Sigmoid colon (tissue), 7 donors: Measurements from ENCODE around the gene LRRC43. TPM values are rescaled to one million over a fixed set of nuclear protein-coding genes. Genes with fewer than 3 reads are reported as not detected.

Source experiments
- DNase-seq: peaks from one replicate; pipeline ENCODE4 v3.0.0-alpha.2; 2019
- H3K27ac ChIP-seq, 4 donors: fragments of 200-600 bp; sonication (generic); one replicate each; pipeline ENCODE4 v1.5.1; 2016 to 2019; ENCODE audit warnings: mild to moderate bottlenecking in 1 of 4
- H3K27me3 ChIP-seq, 3 donors: fragments of 200-600 bp; sonication (generic); one replicate each; pipeline ENCODE4 v1.5.1; 2019; ENCODE audit warnings: mild to moderate bottlenecking in 1 of 3
- H3K36me3 ChIP-seq, 4 donors: fragments of 200-600 bp; sonication (generic); one replicate each; pipeline ENCODE4 v1.5.1; 2016 to 2019
- H3K4me1 ChIP-seq, 4 donors: fragments of 200-600 bp; sonication (generic); one replicate each; pipeline ENCODE4 v1.5.1; 2017 to 2019
- H3K4me3 ChIP-seq, 4 donors: fragments of 200-600 bp; sonication (generic); one replicate each; pipeline ENCODE4 v1.5.1; 2017 to 2019; ENCODE audit warnings: mild to moderate bottlenecking in 2 of 4, moderate library complexity in 1 of 4
- H3K9me3 ChIP-seq, 4 donors: fragments of 200-600 bp in 3 of 4; sonication (generic) in 3 of 4; one replicate each; pipeline versions ENCODE4 v1.5.1 to v1.6.1; 2013 to 2019
- EP300 ChIP-seq, 4 donors: sonication (generic); formaldehyde crosslinking; IDR thresholded peaks; one replicate each; pipeline ENCODE4 v1.6.1; 2017; ENCODE audit warnings: antibody characterized with exemption in 4 of 4
- POLR2A ChIP-seq, 2 donors: fragments of 450-650 bp; IDR thresholded peaks; one replicate each; pipeline ENCODE4 v1.6.1; 2016; ENCODE audit warnings: antibody characterized with exemption in 2 of 2, mild to moderate bottlenecking in 2 of 2, moderate library complexity in 2 of 2
- POLR2AphosphoS5 ChIP-seq, 4 donors: sonication (generic); formaldehyde crosslinking; IDR thresholded peaks; one replicate each; pipeline ENCODE4 v1.6.1; 2017; ENCODE audit warnings: antibody characterized with exemption in 4 of 4
- WGBS, 2 donors: extraction: QIAGEN DNeasy Blood & Tissue Kit; methylation state at CpG; one replicate each; pipeline ENCODE4 v1.1.7; 2013; 5-methylcytosine and 5-hydroxymethylcytosine counted together
- intact Hi-C: fragments of 100-400 bp; cut with DNase I; formaldehyde crosslinking; loops from one replicate; pipeline ENCODE4 v1.15.1; 2023
- polyA plus RNA-seq, 3 donors: library from polyadenylated mRNA; stranded (reverse); fragments of 200-250 nt; gene quantifications; one replicate each; pipeline ENCODE4 v1.2.3, GENCODE V29; 2013
- total RNA-seq, 4 donors: library from RNA; depleted of rRNA; stranded (reverse); fragments of >200 nt; gene quantifications; one replicate each; pipeline ENCODE4 v1.1.0, GENCODE V29; 2016
- TF ChIP-seq, protein P1 (sequence below), 4 experiments: fragments of 450-650 bp in 3 of 4; fragments of 200-600 bp in 1 of 4; IDR thresholded peaks; one replicate each; pipeline ENCODE4 v1.5.1; 2016 to 2019; ENCODE audit warnings: antibody characterized with exemption in 4 of 4, mild to moderate bottlenecking in 3 of 4, moderate library complexity in 2 of 4
- donor health status: healthy with polysubstance abuse.
- donor health status: Bipolar disorder and iron deficiency.
- donor health status: healthy.

Gene LRRC43
- total and polyA plus RNA-seq, 7 donors = 0.19 to 4.4 (median 1.2) TPM; not detected in 3

DNA sequence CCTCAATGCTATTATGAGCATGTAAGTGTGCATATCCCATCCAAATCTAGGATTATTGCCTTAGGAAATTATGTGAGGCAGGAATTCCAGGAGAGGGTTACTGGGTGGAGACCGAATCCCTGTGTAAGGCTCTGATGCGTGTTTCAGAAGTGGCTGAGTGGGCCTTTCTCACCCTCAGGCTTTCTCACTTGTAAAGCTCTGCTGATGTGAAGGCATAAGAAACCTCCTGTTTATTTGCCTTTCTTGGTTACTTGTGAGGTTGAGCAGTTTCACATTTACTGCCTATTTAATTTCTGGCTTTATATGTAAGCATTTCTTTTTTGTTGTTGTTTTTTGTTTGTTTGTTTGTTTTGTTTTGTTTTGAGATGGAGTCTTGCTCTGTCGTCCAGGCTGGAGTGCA, 19.9 kb upstream of the LRRC43 start:
- Histone ChIP-seq H3K36me3 (no peaks in the 10 kb centered on the region), H3K27me3 (peaks cover 0 to 3% (median 0%) of the 10 kb centered on the region in 3 donors), H3K9me3 (no peaks in the 10 kb centered on the region), H3K27ac (no peak overlapping the region), H3K4me1 (no peaks in the 10 kb centered on the region), H3K4me3 (no peak overlapping the region)
- intact Hi-C loops = no loop called here
- WGBS, 2 donors = 82 to 88% methylated on average over 3 of the region's 3 CpGs
- no peak for DNase-seq
- TF ChIP-seq POLR2A (IDR thresholded peaks at IDR 0.05) (no peak), EP300 (IDR thresholded peaks at IDR 0.05) (no peak), POLR2AphosphoS5 (IDR thresholded peaks at IDR 0.05) (no peak)
- TF ChIP-seq, protein P1, sequence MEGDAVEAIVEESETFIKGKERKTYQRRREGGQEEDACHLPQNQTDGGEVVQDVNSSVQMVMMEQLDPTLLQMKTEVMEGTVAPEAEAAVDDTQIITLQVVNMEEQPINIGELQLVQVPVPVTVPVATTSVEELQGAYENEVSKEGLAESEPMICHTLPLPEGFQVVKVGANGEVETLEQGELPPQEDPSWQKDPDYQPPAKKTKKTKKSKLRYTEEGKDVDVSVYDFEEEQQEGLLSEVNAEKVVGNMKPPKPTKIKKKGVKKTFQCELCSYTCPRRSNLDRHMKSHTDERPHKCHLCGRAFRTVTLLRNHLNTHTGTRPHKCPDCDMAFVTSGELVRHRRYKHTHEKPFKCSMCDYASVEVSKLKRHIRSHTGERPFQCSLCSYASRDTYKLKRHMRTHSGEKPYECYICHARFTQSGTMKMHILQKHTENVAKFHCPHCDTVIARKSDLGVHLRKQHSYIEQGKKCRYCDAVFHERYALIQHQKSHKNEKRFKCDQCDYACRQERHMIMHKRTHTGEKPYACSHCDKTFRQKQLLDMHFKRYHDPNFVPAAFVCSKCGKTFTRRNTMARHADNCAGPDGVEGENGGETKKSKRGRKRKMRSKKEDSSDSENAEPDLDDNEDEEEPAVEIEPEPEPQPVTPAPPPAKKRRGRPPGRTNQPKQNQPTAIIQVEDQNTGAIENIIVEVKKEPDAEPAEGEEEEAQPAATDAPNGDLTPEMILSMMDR (IDR thresholded peaks at IDR 0.05) = no peak

DNA sequence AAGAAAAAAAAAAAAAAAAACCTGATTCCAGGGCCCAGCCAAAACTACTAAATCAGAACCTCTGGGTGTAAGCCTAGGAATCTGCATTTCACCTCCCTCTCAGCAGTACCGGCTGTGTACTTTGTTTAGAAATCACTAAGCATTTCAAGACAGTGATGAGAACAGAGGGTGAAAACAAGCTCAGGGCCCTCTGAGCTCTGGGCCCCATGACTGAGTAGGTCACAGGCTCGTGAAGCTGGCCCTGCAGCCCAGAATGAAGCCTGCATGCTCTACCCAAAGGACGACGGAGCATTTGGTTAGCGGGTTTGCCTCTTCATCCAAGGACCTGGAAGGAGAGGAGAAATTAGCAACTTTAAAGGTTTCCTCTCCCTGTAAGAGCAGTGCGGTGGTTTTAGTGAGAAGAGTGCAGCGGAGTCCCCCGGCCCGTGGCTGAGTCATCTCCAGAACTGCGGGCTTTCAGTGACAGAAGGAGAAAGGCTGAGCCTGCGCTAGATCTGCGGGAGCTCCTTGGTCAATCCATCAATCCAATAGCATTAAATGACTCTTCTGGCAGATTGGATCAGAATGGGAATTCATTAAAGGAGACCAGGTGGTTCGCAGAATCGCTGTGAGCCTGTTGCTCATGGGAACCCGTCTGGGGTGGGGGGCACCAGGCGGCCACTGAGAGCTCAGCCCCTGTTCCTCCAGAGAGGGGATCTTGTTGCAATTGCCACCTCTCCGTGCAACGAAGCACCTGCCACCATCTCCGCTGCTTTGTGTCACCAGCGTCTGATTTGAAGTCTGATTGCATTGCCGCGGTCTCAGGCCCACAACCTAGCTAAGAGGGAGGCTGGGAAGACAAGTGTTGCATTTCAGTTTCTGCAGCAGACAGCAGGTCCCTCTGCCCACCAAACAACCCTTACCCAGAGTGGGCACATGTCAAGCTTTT, 16.2 kb upstream of the LRRC43 start:
- no peak for DNase-seq
- WGBS, 2 donors = 77 to 85% methylated on average over 22 of the region's 22 CpGs
- intact Hi-C loops = no loop called here
- Histone ChIP-seq H3K36me3 (no peaks in the 10 kb centered on the region), H3K4me1 (no peaks in the 10 kb centered on the region), H3K27ac (no peak overlapping the region), H3K9me3 (no peaks in the 10 kb centered on the region), H3K27me3 (peaks cover 0 to 3% (median under 1%) of the 10 kb centered on the region in 3 donors), H3K4me3 (no peak overlapping the region)
- TF ChIP-seq EP300 (IDR thresholded peaks at IDR 0.05) (no peak), POLR2A (IDR thresholded peaks at IDR 0.05) (no peak), POLR2AphosphoS5 (IDR thresholded peaks at IDR 0.05) (no peak)
- TF ChIP-seq, protein P1 (IDR thresholded peaks at IDR 0.05) = no peak

DNA sequence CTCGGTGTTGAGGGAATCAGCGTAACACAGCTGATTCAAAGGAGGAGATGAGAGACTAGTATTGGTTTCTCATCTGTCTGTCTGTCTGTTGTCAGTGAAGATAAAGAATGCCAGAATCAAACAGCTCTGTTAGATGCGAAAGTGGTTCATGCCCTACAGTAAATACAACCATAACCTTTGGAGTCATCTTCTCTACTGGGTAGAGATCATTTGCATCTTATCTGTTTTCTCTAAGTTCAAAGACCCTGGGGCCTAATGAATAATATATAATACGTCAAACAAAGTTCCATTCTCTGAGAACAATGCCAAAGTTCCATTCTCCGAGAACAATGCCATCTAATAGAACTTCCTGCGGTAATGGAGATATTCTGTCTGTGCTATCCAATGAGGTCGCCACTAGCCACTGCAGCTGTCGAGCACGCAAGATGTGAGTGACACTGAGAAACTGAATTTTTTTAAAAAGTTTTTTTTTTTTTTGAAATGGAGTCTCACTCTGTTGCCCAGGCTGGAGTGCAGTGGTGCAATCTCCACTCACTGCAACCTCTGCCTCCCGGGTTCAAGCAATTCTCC, 15.5 kb upstream of the LRRC43 start:
- intact Hi-C loops = no loop called here
- no peak overlapping the region for H3K4me3 ChIP-seq
- peaks cover 0 to 8% (median 3%) of the 10 kb centered on the region in 3 donors for H3K27me3 ChIP-seq
- H3K9me3 ChIP-seq = no peaks in the 10 kb centered on the region
- no peak overlapping the region for H3K27ac ChIP-seq
- no peaks in the 10 kb centered on the region for H3K4me1 ChIP-seq
- no peaks in the 10 kb centered on the region for H3K36me3 ChIP-seq
- WGBS, 2 donors = 82 to 89% methylated on average over 10 of the region's 10 CpGs
- no peak for DNase-seq
- TF ChIP-seq EP300 (IDR thresholded peaks at IDR 0.05) (no peak), POLR2AphosphoS5 (IDR thresholded peaks at IDR 0.05) (no peak), POLR2A (IDR thresholded peaks at IDR 0.05) (no peak)
- TF ChIP-seq, protein P1 (IDR thresholded peaks at IDR 0.05) = no peak

DNA sequence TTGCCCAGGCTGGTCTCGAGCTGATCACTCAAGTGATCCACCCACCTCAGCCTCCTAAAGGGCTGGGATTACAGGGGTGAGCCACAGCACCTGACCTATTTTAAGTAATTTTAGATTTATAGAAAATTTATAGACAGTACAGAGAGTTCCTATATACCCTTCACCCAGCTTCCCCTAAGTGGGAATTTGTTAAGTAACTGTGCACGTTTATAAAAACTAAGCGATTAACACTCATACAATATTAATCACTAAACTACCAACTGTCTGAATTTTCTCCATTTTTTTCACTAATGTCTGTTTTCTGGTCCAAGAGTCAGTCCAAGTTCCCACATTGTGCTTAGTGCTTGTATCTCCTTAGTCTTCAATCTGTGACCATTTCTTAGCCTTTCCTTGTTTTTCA, 14.4 kb upstream of the LRRC43 start:
- WGBS, 2 donors = 91 to 96% methylated on average over 3 of the region's 3 CpGs
- Histone ChIP-seq H3K27ac (no peak overlapping the region), H3K27me3 (peaks cover 0 to 13% (median 3%) of the 10 kb centered on the region in 3 donors), H3K4me1 (no peaks in the 10 kb centered on the region), H3K4me3 (no peak overlapping the region), H3K36me3 (no peaks in the 10 kb centered on the region), H3K9me3 (no peaks in the 10 kb centered on the region)
- DNase-seq = no peak
- intact Hi-C loops = no loop called here
- TF ChIP-seq POLR2AphosphoS5 (IDR thresholded peaks at IDR 0.05) (no peak), POLR2A (IDR thresholded peaks at IDR 0.05) (no peak), EP300 (IDR thresholded peaks at IDR 0.05) (no peak)
- TF ChIP-seq, protein P1 (IDR thresholded peaks at IDR 0.05) = no peak
